Astrocyte (in vitro differentiated cells and primary cell): Measurements from ENCODE around the gene OR13J1. TPM values are rescaled to one million over a fixed set of nuclear protein-coding genes. Genes with fewer than 3 reads are reported as not detected.
A peak's percentile ranks its signal among the peaks of the same experiment; 100 is the strongest.

Experiments used
- DNase-seq: peaks from one replicate; pipeline ENCODE4 v3.0.0-alpha.2; 2010; ENCODE audit warnings: low read depth
- FAIRE-seq: peaks from 2 replicates; lab custom pipeline; 2011; peaks lifted over from hg19 to GRCh38; lab: Jason Lieb, UNC
- H2AFZ ChIP-seq: 2 replicates; pipeline ENCODE4 v1.6.0; 2012; ENCODE audit warnings: low read depth, low read length, inconsistent platforms
- H3K27ac ChIP-seq: 2 replicates; pipeline ENCODE4 v1.5.1; 2011; ENCODE audit warnings: low read depth, low read length, inconsistent platforms
- H3K27me3 ChIP-seq: 2 replicates; pipeline ENCODE4 v1.6.0; 2011; ENCODE audit warnings: low read length, inconsistent platforms; ENCODE audit not compliant: insufficient read depth
- H3K36me3 ChIP-seq: 2 replicates; pipeline ENCODE4 v1.5.1; 2011; ENCODE audit warnings: low read length, inconsistent platforms; ENCODE audit not compliant: insufficient read depth
- H3K4me1 ChIP-seq: 2 replicates; pipeline ENCODE4 v1.5.1; 2011; ENCODE audit warnings: low read length, inconsistent platforms; ENCODE audit not compliant: insufficient read depth
- H3K4me2 ChIP-seq: 2 replicates; pipeline ENCODE4 v1.6.0; 2012; ENCODE audit warnings: low read length, inconsistent platforms
- H3K4me3 ChIP-seq: 2 replicates; pipeline ENCODE4 v1.5.1; 2011; ENCODE audit warnings: low read depth, mild to moderate bottlenecking, low read length, inconsistent platforms; ENCODE audit not compliant: insufficient read depth
- H3K79me2 ChIP-seq: 2 replicates; pipeline ENCODE4 v1.6.0; 2012; ENCODE audit warnings: mild to moderate bottlenecking, low read length, inconsistent platforms; ENCODE audit not compliant: insufficient read depth
- H3K9ac ChIP-seq: 2 replicates; pipeline ENCODE4 v1.6.0; 2012; ENCODE audit warnings: mild to moderate bottlenecking, low read length, inconsistent platforms
- H3K9me3 ChIP-seq: 2 replicates; pipeline ENCODE4 v1.5.1; 2012; ENCODE audit warnings: low read depth, mild to moderate bottlenecking, low read length, inconsistent platforms; ENCODE audit not compliant: insufficient read depth
- H4K20me1 ChIP-seq: 2 replicates; pipeline ENCODE4 v1.6.0; 2012; ENCODE audit warnings: low read length, inconsistent platforms; ENCODE audit not compliant: insufficient read depth
- H3K27ac Mint-ChIP-seq: one replicate; pipeline ENCODE4 v1.8.0; 2021; ENCODE audit warnings: mild to moderate bottlenecking, mixed read lengths; ENCODE audit not compliant: unreplicated experiment
- H3K27me3 Mint-ChIP-seq: one replicate; pipeline ENCODE4 v1.8.0; 2021; ENCODE audit warnings: low read depth, mixed read lengths; ENCODE audit not compliant: unreplicated experiment
- H3K36me3 Mint-ChIP-seq: one replicate; pipeline ENCODE4 v1.8.0; 2021; ENCODE audit warnings: low read depth, mixed read lengths; ENCODE audit not compliant: unreplicated experiment
- H3K4me1 Mint-ChIP-seq: one replicate; pipeline ENCODE4 v1.8.0; 2021; ENCODE audit warnings: low read depth, mixed read lengths; ENCODE audit not compliant: unreplicated experiment
- H3K4me3 Mint-ChIP-seq: one replicate; pipeline ENCODE4 v1.8.0; 2021; ENCODE audit warnings: mild to moderate bottlenecking, moderate library complexity, mixed read lengths; ENCODE audit not compliant: unreplicated experiment
- H3K9me3 Mint-ChIP-seq: one replicate; pipeline ENCODE4 v1.8.0; 2021; ENCODE audit warnings: mild to moderate bottlenecking, mixed read lengths; ENCODE audit not compliant: unreplicated experiment
- CTCF ChIP-seq: IDR thresholded peaks from 2 replicates; pipeline ENCODE4 v1.5.1; 2011; ENCODE audit warnings: low read depth, mild to moderate bottlenecking, inconsistent platforms, low read length, moderate library complexity; ENCODE audit not compliant: insufficient read depth
- EZH2 ChIP-seq: IDR thresholded peaks from 2 replicates; pipeline ENCODE4 v1.6.1; 2012; ENCODE audit warnings: mild to moderate bottlenecking, low read length, inconsistent platforms; ENCODE audit not compliant: insufficient read depth
- total RNA-seq: library from RNA; stranded (reverse); gene quantifications from 2 replicates; pipeline ENCODE4 v1.2.1, GENCODE V29; 2021

OR13J1 gene
- total RNA-seq, 1 donor from 2014 or later: not detected

GRCh38 chr9:35882996-35883395 lies 12.8 kb upstream of the OR13J1 start:
- TF ChIP-seq CTCF: no peak
- no peak for TF ChIP-seq EZH2
- H3K27me3 Mint-ChIP-seq: no peaks in the 10 kb centered on the region
- FAIRE-seq: no peak

GRCh38 chr9:35882263-35882848 lies 12.2 kb upstream of the OR13J1 start:
- Histone ChIP-seq H4K20me1 (no peaks in the 10 kb centered on the region), H3K4me2 (no peak overlapping the region), H3K27me3 (no peaks in the 10 kb centered on the region), H3K9me3 (no peaks in the 10 kb centered on the region), H2AFZ (no peak overlapping the region), H3K79me2 (no peaks in the 10 kb centered on the region), H3K9ac (no peak overlapping the region), H3K4me1 (no peaks in the 10 kb centered on the region), H3K4me3 (no peak overlapping the region), H3K27ac (no peak overlapping the region), H3K36me3 (no peaks in the 10 kb centered on the region)
- Mint-ChIP-seq H3K27ac (no peak overlapping the region), H3K9me3 (no peaks in the 10 kb centered on the region), H3K4me1 (no peaks in the 10 kb centered on the region), H3K4me3 (no peak overlapping the region), H3K27me3 (no peaks in the 10 kb centered on the region), H3K36me3 (no peaks in the 10 kb centered on the region)
- TF ChIP-seq CTCF: peak; percentile 99
- TF ChIP-seq EZH2: no peak
- DNase-seq: peak; percentile 25
- peak; percentile 59 for FAIRE-seq

More at GRCh38 chr9:35882996-35883395, 12.8 kb upstream of the OR13J1 start:
- H3K9me3 ChIP-seq: no peaks in the 10 kb centered on the region
- no peak overlapping the region for H3K4me2 ChIP-seq
- DNase-seq: peak; percentile 13
- no peaks in the 10 kb centered on the region for H3K79me2 ChIP-seq
- no peaks in the 10 kb centered on the region for H3K4me1 ChIP-seq
- H3K27ac ChIP-seq: no peak overlapping the region
- H4K20me1 ChIP-seq: no peaks in the 10 kb centered on the region
- no peak overlapping the region for H3K9ac ChIP-seq
- Mint-ChIP-seq H3K9me3 (no peaks in the 10 kb centered on the region), H3K27ac (no peak overlapping the region), H3K36me3 (no peaks in the 10 kb centered on the region), H3K4me3 (no peak overlapping the region), H3K4me1 (no peaks in the 10 kb centered on the region)
- H3K36me3 ChIP-seq: no peaks in the 10 kb centered on the region
- H2AFZ ChIP-seq: no peak overlapping the region
- no peaks in the 10 kb centered on the region for H3K27me3 ChIP-seq
- H3K4me3 ChIP-seq: no peak overlapping the region

GRCh38 chr9:35872505-35872904 lies 2.3 kb upstream of the OR13J1 start:
- H3K4me3 ChIP-seq: no peak overlapping the region
- peaks cover 3% of the 10 kb centered on the region for H3K9me3 ChIP-seq
- H3K4me1 ChIP-seq: no peaks in the 10 kb centered on the region
- no peaks in the 10 kb centered on the region for H4K20me1 ChIP-seq
- H3K36me3 ChIP-seq: no peaks in the 10 kb centered on the region
- no peak for FAIRE-seq
- H2AFZ ChIP-seq: no peak overlapping the region
- Mint-ChIP-seq H3K36me3 (peaks cover 5% of the 10 kb centered on the region), H3K4me1 (no peaks in the 10 kb centered on the region), H3K27ac (no peak overlapping the region), H3K27me3 (peaks cover 12% of the 10 kb centered on the region), H3K4me3 (no peak overlapping the region), H3K9me3 (peaks cover 6% of the 10 kb centered on the region)
- TF ChIP-seq EZH2: no peak
- H3K4me2 ChIP-seq: no peak overlapping the region
- H3K9ac ChIP-seq: no peak overlapping the region
- no peak for DNase-seq
- H3K27me3 ChIP-seq: peaks cover 7% of the 10 kb centered on the region
- H3K27ac ChIP-seq: no peak overlapping the region
- H3K79me2 ChIP-seq: no peaks in the 10 kb centered on the region
